Measurements from ENCODE around the gene IMP4. TPM values are rescaled to one million over a fixed set of nuclear protein-coding genes. Genes with fewer than 3 reads are reported as not detected.

Gene IMP4
- total and polyA plus RNA-seq, 2 of the 13 experiments (the other 11 are each of a cell fraction or from before 2014, with no cell fraction given) = 142 to 158 TPM

GRCh38 chr2:130342533-130343275 is at the start of gene IMP4 (continued):
- TF ChIP-seq ZNF597 (CRISPR knock-in tag; IDR thresholded peaks at IDR 0.05) (no peak), ZSCAN22 (CRISPR knock-in tag; IDR thresholded peaks at IDR 0.05) (no peak), RAD21 (CRISPR knock-in tag; IDR thresholded peaks at IDR 0.05) (peak; percentile 84), ZNF563 (CRISPR knock-in tag; IDR thresholded peaks at IDR 0.05) (peak; percentile 74), ZNF205 (CRISPR knock-in tag; IDR thresholded peaks at IDR 0.05) (peak; percentile 85), ZNF446 (CRISPR knock-in tag; IDR thresholded peaks at IDR 0.05) (no peak; the same call in 1 of the 2 replicates), LCORL (IDR thresholded peaks at IDR 0.05) (no peak), LCORL (CRISPR knock-in tag; IDR thresholded peaks at IDR 0.05) (peak; percentile 16; the same call in 1 of the 2 replicates), ZNF644 (CRISPR knock-in tag; IDR thresholded peaks at IDR 0.05; ENCODE audit: low read depth) (no peak), ZSCAN29 (CRISPR knock-in tag; conservative IDR thresholded peaks at IDR 0.05) (no peak), ZBTB40 (IDR thresholded peaks at IDR 0.05) (no peak), ZBTB40 (CRISPR knock-in tag; IDR thresholded peaks at IDR 0.05) (peak; percentile 88), ISL2 (CRISPR knock-in tag; IDR thresholded peaks at IDR 0.05) (peak; percentile 49; the same call in 1 of the 2 replicates), SP5 (CRISPR knock-in tag; IDR thresholded peaks at IDR 0.05; ENCODE audit: borderline replicate concordance, low read depth) (no peak; the same call in 1 of the 2 replicates)
- TF ChIP-seq, protein P1, sequence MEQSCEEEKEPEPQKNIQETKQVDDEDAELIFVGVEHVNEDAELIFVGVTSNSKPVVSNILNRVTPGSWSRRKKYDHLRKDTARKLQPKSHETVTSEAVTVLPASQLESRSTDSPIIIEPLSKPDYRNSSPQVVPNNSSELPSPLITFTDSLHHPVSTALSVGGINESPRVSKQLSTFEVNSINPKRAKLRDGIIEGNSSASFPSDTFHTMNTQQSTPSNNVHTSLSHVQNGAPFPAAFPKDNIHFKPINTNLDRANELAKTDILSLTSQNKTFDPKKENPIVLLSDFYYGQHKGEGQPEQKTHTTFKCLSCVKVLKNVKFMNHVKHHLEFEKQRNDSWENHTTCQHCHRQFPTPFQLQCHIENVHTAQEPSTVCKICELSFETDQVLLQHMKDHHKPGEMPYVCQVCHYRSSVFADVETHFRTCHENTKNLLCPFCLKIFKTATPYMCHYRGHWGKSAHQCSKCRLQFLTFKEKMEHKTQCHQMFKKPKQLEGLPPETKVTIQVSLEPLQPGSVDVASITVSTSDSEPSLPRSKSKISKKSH (CRISPR knock-in tag; IDR thresholded peaks at IDR 0.05; ENCODE audit: borderline replicate concordance) = peak; percentile 94
- TF ChIP-seq, protein P2, sequence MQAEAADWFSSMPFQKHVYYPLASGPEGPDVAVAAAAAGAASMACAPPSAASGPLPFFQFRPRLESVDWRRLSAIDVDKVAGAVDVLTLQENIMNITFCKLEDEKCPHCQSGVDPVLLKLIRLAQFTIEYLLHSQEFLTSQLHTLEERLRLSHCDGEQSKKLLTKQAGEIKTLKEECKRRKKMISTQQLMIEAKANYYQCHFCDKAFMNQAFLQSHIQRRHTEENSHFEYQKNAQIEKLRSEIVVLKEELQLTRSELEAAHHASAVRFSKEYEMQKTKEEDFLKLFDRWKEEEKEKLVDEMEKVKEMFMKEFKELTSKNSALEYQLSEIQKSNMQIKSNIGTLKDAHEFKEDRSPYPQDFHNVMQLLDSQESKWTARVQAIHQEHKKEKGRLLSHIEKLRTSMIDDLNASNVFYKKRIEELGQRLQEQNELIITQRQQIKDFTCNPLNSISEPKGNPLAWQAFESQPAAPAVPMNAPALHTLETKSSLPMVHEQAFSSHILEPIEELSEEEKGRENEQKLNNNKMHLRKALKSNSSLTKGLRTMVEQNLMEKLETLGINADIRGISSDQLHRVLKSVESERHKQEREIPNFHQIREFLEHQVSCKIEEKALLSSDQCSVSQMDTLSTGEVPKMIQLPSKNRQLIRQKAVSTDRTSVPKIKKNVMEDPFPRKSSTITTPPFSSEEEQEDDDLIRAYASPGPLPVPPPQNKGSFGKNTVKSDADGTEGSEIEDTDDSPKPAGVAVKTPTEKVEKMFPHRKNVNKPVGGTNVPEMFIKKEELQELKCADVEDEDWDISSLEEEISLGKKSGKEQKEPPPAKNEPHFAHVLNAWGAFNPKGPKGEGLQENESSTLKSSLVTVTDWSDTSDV (CRISPR knock-in tag; IDR thresholded peaks at IDR 0.05) = peak; percentile 79; the same call in 1 of the 2 replicates
